Erythroblast (primary cell): ENCODE measurements around the gene PEX10.

Source experiments
- GATA1 ChIP-seq: IDR thresholded peaks from 2 replicates; pipeline ENCODE4 v1.6.1; 2011; ENCODE audit warnings: low read depth, mild to moderate bottlenecking, control low read depth, low read length, moderate library complexity
- POLR2A ChIP-seq: IDR thresholded peaks from 2 replicates; pipeline ENCODE4 v1.6.1; 2011; ENCODE audit warnings: mild to moderate bottlenecking, low read length

DNA sequence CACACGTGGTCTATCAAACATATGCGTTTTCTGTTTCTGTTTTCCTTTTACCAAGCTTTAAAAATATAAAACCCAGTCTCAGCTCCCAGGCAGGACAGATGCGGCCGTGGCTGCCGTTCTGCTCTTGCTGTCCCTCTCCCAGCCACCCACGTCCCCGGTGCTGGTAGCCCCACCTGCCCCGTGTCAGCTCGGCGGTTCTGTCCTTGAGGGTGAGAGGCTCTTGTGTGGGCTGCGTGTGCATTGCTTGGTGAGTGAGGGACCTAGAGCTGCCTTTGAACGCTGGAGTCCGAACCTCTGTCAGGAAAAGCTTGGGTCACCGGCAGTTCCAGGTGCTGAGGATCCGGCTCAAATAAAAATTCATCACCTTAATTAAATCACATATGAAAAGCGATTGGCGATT, 16.3 kb downstream of the PEX10 start:
- TF ChIP-seq POLR2A, result no peak
- no peak for TF ChIP-seq GATA1
